NT2/D1 (cell line): ENCODE results near the gene EPHA6.

Source experiments
- SUZ12 ChIP-seq: IDR thresholded peaks from 2 replicates; pipeline ENCODE4 v1.6.1; 2011; ENCODE audit not compliant: insufficient read length, insufficient read depth; ENCODE audit errors: extremely low read depth
- YY1 ChIP-seq: IDR thresholded peaks from 2 replicates; pipeline ENCODE4 v1.6.1; 2011; ENCODE audit not compliant: insufficient read length, insufficient read depth
- ZNF274 ChIP-seq: IDR thresholded peaks from 2 replicates; pipeline ENCODE4 v1.6.1; 2011; ENCODE audit warnings: mild to moderate bottlenecking, low read depth, low read length

GRCh38 chr3:97706226-97706625, 891.8 kb downstream of the EPHA6 start:
- TF ChIP-seq ZNF274 (no peak), YY1 (no peak), SUZ12 (no peak)
